B cell (primary cell): Measurements from ENCODE around the gene CREB5. TPM values are rescaled to one million over a fixed set of nuclear protein-coding genes. Genes with fewer than 3 reads are reported as not detected.

Experiments
- ATAC-seq: fragments of 200-7000 bp; cut with Tn5 transposase; one replicate; pipeline ENCODE4 v1.10.0; 2021; ENCODE audit warnings: low read depth, mild to moderate bottlenecking, moderate number of reproducible peaks, moderate library complexity
- CTCF ChIA-PET: fragments of 350-600 bp; sonication (Branson Sonifier 250); formaldehyde crosslinking; loops from one replicate; lab custom pipeline; 2021; ENCODE audit warnings: antibody characterized with exemption, inconsistent platforms; lab: Charles Lee
- POLR2A ChIA-PET: fragments of 350-600 bp; sonication (Branson Sonifier 250); formaldehyde crosslinking; loops from one replicate; lab custom pipeline; 2021; ENCODE audit warnings: antibody characterized with exemption; lab: Charles Lee
- DNase-seq: peaks from one replicate; pipeline ENCODE4 v3.0.0; 2013
- H2AFZ ChIP-seq: 2 replicates; pipeline ENCODE4 v1.6.1; 2012; ENCODE audit warnings: mild to moderate bottlenecking, low read depth, low read length; ENCODE audit not compliant: insufficient read depth, poor library complexity, severe bottlenecking
- H3K27ac ChIP-seq, 2 donors: 1 replicate in 1 of 2; 2 replicates in 1 of 2; pipeline ENCODE4 v1.5.1; 2012 to 2013; ENCODE audit warnings: low read length in 2 of 2, mild to moderate bottlenecking in 2 of 2, moderate library complexity in 1 of 2
- H3K27me3 ChIP-seq, 4 experiments: fragments of 200-600 bp in 1 of 4; sonication (generic) in 1 of 4; replicated peaks in 1 of 4; 1 replicate in 2 of 4; 2 replicates in 2 of 4; pipeline versions ENCODE4 v1.6.1 to v1.7.0; 2013 to 2016; ENCODE audit warnings: low read length in 3 of 4, mild to moderate bottlenecking in 2 of 4, mixed read lengths in 1 of 4, moderate library complexity in 1 of 4; ENCODE audit not compliant: insufficient read depth in 4 of 4, control insufficient read depth in 3 of 4; ENCODE audit errors: control extremely low read depth in 1 of 4
- H3K36me3 ChIP-seq, 2 experiments: replicated peaks in 1 of 2; 1 replicate in 1 of 2; 2 replicates in 1 of 2; pipeline versions ENCODE4 v1.6.1 to v1.7.1; 2013; ENCODE audit warnings: low read length in 1 of 2; ENCODE audit not compliant: insufficient read depth in 2 of 2, control insufficient read depth in 1 of 2; ENCODE audit errors: control extremely low read depth in 1 of 2, extremely low read depth in 1 of 2
- H3K4me1 ChIP-seq, 2 donors: fragments of 200-600 bp in 1 of 2; sonication (generic) in 1 of 2; 1 replicate in 1 of 2; 2 replicates in 1 of 2; pipeline versions ENCODE4 v1.5.1 to v1.6.1; 2013 to 2017; ENCODE audit warnings: low read length in 2 of 2; ENCODE audit not compliant: control insufficient read depth in 2 of 2, insufficient read depth in 2 of 2
- H3K4me2 ChIP-seq: replicated peaks from 2 replicates; pipeline ENCODE3; 2012; ENCODE audit warnings: mild to moderate bottlenecking, low read depth, low read length; ENCODE audit not compliant: poor library complexity, severe bottlenecking
- H3K4me3 ChIP-seq, 5 experiments: fragments of 200-600 bp in 1 of 5; sonication (generic) in 1 of 5; 1 replicate in 3 of 5; 2 replicates in 2 of 5; pipeline versions ENCODE4 v1.5.1 to v1.7.0; 2011 to 2016; ENCODE audit warnings: low read length in 4 of 5, mild to moderate bottlenecking in 4 of 5, low read depth in 2 of 5, control low read depth in 1 of 5, moderate library complexity in 1 of 5; ENCODE audit not compliant: insufficient read depth in 1 of 5; ENCODE audit errors: control extremely low read depth in 1 of 5, extremely low read depth in 1 of 5
- H3K79me2 ChIP-seq: fragments of 200-600 bp; sonication (generic); one replicate; pipeline ENCODE4 v1.6.0; 2016; ENCODE audit warnings: low read length; ENCODE audit not compliant: control insufficient read depth, insufficient read depth
- H3K9ac ChIP-seq: fragments of 200-600 bp; sonication (generic); 2 replicates; pipeline ENCODE4 v1.6.1; 2017; ENCODE audit warnings: mild to moderate bottlenecking, low read length, moderate library complexity
- H3K9me3 ChIP-seq, 3 donors: one replicate each; pipeline versions ENCODE4 v1.6.1 to v1.7.1; 2013; ENCODE audit warnings: low read length in 2 of 3; ENCODE audit not compliant: control insufficient read depth in 2 of 3, insufficient read depth in 1 of 3; ENCODE audit errors: control extremely low read depth in 1 of 3
- H4K20me1 ChIP-seq: 2 replicates; pipeline ENCODE4 v1.6.0; 2012; ENCODE audit warnings: mild to moderate bottlenecking, low read length; ENCODE audit not compliant: insufficient read depth, control insufficient read depth, poor library complexity, severe bottlenecking
- H3K27ac Mint-ChIP-seq: one replicate; pipeline ENCODE4 v1.8.0; 2021; ENCODE audit warnings: mixed read lengths
- H3K27me3 Mint-ChIP-seq: one replicate; pipeline ENCODE4 v1.8.0; 2021; ENCODE audit warnings: mixed read lengths
- H3K4me1 Mint-ChIP-seq: one replicate; pipeline ENCODE4 v1.8.0; 2021; ENCODE audit warnings: mixed read lengths
- H3K4me3 Mint-ChIP-seq: one replicate; pipeline ENCODE4 v1.8.0; 2021; ENCODE audit warnings: mixed read lengths
- H3K9me3 Mint-ChIP-seq: one replicate; pipeline ENCODE4 v1.8.0; 2022; ENCODE audit warnings: mixed read lengths; ENCODE audit not compliant: insufficient read depth
- CTCF ChIP-seq: fragments of 200-600 bp; IDR thresholded peaks from one replicate; pipeline ENCODE4 v1.8.0; 2022; ENCODE audit warnings: antibody characterized with exemption, mild to moderate bottlenecking
- EZH2 ChIP-seq: IDR thresholded peaks from 2 replicates; pipeline ENCODE4 v1.6.1; 2012; ENCODE audit warnings: borderline replicate concordance, low read depth, mild to moderate bottlenecking, moderate library complexity, low read length; ENCODE audit not compliant: insufficient read depth, poor library complexity, severe bottlenecking
- WGBS: methylation state at CpG from one replicate; pipeline ENCODE4 v1.1.5; 2013; ENCODE audit warnings: missing lambda C conversion rate; ENCODE audit not compliant: insufficient coverage; 5-methylcytosine and 5-hydroxymethylcytosine counted together
- intact Hi-C: fragments of 100-400 bp; cut with micrococcal nuclease; formaldehyde crosslinking; loops from one replicate; pipeline ENCODE4 v1.10.0; 2022
- polyA plus RNA-seq: library from polyadenylated mRNA; depleted of rRNA; stranded (reverse); fragments of >200 nt; gene quantifications from 2 replicates; pipeline ENCODE4 v1.2.3, GENCODE V29; 2012
- total RNA-seq, 2 donors: library from RNA; stranded (reverse); fragments of 120-200 nt in 1 of 2; gene quantifications; 1 replicate in 1 of 2; 2 replicates in 1 of 2; pipeline versions ENCODE4 v1.2.3 to v1.2.4, GENCODE V29; 2013 to 2022

The CREB5 gene
- total and polyA plus RNA-seq, 2 donors (not counting 1 experiment from before 2014, with no cell fraction given), result 0.05 to 0.95 TPM

- Histone ChIP-seq H3K9me3 (no peaks in the 10 kb centered on the region), H3K79me2 (no peaks in the 10 kb centered on the region), H2AFZ (no peak overlapping the region), H3K27me3 (no peaks in the 10 kb centered on the region), H4K20me1 (no peaks in the 10 kb centered on the region), H3K36me3 (no peaks in the 10 kb centered on the region), H3K4me2 (no peak overlapping the region), H3K4me3 (no peak overlapping the region), H3K9ac (no peak overlapping the region), H3K27ac (no peak overlapping the region), H3K4me1 (peaks cover 1% of the 10 kb centered on the region in 2 donors)
- DNase-seq (no peak), ATAC-seq (no peak)
- Mint-ChIP-seq H3K9me3 (no peaks in the 10 kb centered on the region), H3K27me3 (peaks cover 8% of the 10 kb centered on the region), H3K27ac (no peak overlapping the region), H3K4me1 (peaks cover 8% of the 10 kb centered on the region), H3K4me3 (no peak overlapping the region)
- TF ChIP-seq CTCF, result no peak
- TF ChIP-seq EZH2, result no peak
- no CpG with 5 or more reads among the region's 4 CpGs for WGBS
- POLR2A ChIA-PET, result no interaction called here
- CTCF ChIA-PET, result no interaction called here
- intact Hi-C loops, result no loop called here
These were observed 364.3 kb downstream of the CREB5 start for GRCh38 chr7:28776463-28777157.

GRCh38 chr7:28778786-28779185 lies 366.5 kb downstream of the CREB5 start:
- H3K4me3 Mint-ChIP-seq, result no peak overlapping the region
- no peaks in the 10 kb centered on the region for H3K27me3 Mint-ChIP-seq
- no peak overlapping the region for H3K9ac ChIP-seq
- H3K4me1 ChIP-seq, result peaks cover 15 to 16% of the 10 kb centered on the region in 2 donors
- H3K9me3 Mint-ChIP-seq, result no peaks in the 10 kb centered on the region
- no peaks in the 10 kb centered on the region for H3K79me2 ChIP-seq
- H3K36me3 ChIP-seq, result no peaks in the 10 kb centered on the region
- no peak overlapping the region for H3K4me3 ChIP-seq
- TF ChIP-seq EZH2 (no peak), CTCF (no peak)
- H4K20me1 ChIP-seq, result no peaks in the 10 kb centered on the region
- no peak for DNase-seq
- H3K4me2 ChIP-seq, result no peak overlapping the region
- intact Hi-C loops, result no loop called here
- ChIA-PET POLR2A (no interaction called here), CTCF (no interaction called here)
- no peak overlapping the region for H3K27ac ChIP-seq
- no peaks in the 10 kb centered on the region for H3K9me3 ChIP-seq
- 0% methylated on average over 1 of the region's 4 CpGs for WGBS
- H3K27ac Mint-ChIP-seq, result no peak overlapping the region
- H3K27me3 ChIP-seq, result no peaks in the 10 kb centered on the region
- no peak for ATAC-seq
- H2AFZ ChIP-seq, result no peak overlapping the region
- peaks cover 26% of the 10 kb centered on the region for H3K4me1 Mint-ChIP-seq
